ENCODE data around the gene ZNF462.

DNA sequence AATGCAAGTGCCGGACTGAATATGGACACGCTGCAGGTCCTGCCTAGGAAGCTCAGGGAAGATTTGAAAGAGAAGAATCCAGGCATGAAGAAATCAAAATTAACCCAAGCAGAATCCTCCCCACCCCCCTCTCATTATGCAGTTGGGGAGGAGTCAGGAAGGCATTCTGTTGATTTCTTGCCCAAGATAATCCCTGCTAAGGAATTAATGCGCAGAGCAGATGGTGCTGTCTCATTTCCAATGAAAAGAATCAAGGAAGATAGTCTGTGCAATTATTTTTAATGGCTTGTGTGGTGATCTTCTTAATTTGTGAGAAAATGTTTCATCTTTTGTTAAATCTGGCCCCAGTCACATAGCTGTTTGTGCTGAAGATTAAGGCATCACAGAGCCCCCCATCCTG is 145.0 kb downstream of the ZNF462 start:
- TF ChIP-seq, protein P1, sequence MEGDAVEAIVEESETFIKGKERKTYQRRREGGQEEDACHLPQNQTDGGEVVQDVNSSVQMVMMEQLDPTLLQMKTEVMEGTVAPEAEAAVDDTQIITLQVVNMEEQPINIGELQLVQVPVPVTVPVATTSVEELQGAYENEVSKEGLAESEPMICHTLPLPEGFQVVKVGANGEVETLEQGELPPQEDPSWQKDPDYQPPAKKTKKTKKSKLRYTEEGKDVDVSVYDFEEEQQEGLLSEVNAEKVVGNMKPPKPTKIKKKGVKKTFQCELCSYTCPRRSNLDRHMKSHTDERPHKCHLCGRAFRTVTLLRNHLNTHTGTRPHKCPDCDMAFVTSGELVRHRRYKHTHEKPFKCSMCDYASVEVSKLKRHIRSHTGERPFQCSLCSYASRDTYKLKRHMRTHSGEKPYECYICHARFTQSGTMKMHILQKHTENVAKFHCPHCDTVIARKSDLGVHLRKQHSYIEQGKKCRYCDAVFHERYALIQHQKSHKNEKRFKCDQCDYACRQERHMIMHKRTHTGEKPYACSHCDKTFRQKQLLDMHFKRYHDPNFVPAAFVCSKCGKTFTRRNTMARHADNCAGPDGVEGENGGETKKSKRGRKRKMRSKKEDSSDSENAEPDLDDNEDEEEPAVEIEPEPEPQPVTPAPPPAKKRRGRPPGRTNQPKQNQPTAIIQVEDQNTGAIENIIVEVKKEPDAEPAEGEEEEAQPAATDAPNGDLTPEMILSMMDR (conservative IDR thresholded peaks at IDR 0.05 in 1 of 2, IDR thresholded peaks at IDR 0.05 in 1 of 2; ENCODE audit: low read depth in 1 of 2, low read length in 2 of 2), result no peak
- TF ChIP-seq EZH2 (IDR thresholded peaks at IDR 0.05; ENCODE audit: low read length, missing control alignments), result no peak

All from fibroblast of lung (primary cell).